Nephron (organoid): ENCODE data around the gene MANF.

Source experiments
- H3K27ac Mint-ChIP-seq, 3 experiments: 2 replicates each; pipeline ENCODE4 v1.8.0; 2020; ENCODE audit warnings: mixed read lengths in 3 of 3, mild to moderate bottlenecking in 2 of 3, moderate library complexity in 1 of 3
- H3K27me3 Mint-ChIP-seq: 2 replicates; pipeline ENCODE4 v1.8.0; 2021; ENCODE audit warnings: low read depth, mild to moderate bottlenecking, moderate library complexity, mixed read lengths
- H3K36me3 Mint-ChIP-seq: 2 replicates; pipeline ENCODE4 v1.8.0; 2020; ENCODE audit warnings: low read depth, mixed read lengths
- H3K4me1 Mint-ChIP-seq: 2 replicates; pipeline ENCODE4 v1.8.0; 2020; ENCODE audit warnings: mixed read lengths
- H3K4me3 Mint-ChIP-seq, 3 experiments: 2 replicates each; pipeline ENCODE4 v1.8.0; 2020; ENCODE audit warnings: mild to moderate bottlenecking in 3 of 3, mixed read lengths in 3 of 3, moderate library complexity in 2 of 3
- H3K9me3 Mint-ChIP-seq: 2 replicates; pipeline ENCODE4 v1.8.0; 2020; ENCODE audit warnings: mixed read lengths
- TF ChIP-seq, protein P1 (sequence below), 3 experiments: fragments of 200-600 bp; sonication (generic); IDR thresholded peaks; one replicate each; pipeline ENCODE4 v1.5.0; 2021; ENCODE audit warnings: antibody characterized with exemption in 3 of 3; ENCODE audit not compliant: unreplicated experiment in 3 of 3

MANF gene

DNA sequence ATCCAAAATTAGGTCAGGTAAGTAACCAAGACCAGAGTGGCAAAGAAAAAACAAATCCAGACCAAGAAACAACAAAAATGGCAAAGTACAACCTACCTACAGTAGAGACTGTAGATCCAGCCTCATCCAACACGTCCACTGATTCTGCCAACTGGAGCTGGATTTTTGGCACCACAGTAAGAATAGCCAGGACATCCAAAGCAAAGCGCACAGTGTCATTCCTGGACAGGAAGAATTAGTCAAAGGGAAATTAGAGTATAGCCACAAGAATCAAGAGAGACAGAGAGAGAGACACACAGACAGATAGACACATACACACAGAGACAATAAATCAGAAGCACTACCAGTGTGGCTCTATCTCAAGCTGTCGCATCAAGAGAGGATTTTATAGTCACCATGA is 37.1 kb downstream of the MANF start:
- H3K36me3 Mint-ChIP-seq: peaks cover 27% of the 10 kb centered on the region
- H3K27ac Mint-ChIP-seq: no peak overlapping the region
- TF ChIP-seq, protein P1, sequence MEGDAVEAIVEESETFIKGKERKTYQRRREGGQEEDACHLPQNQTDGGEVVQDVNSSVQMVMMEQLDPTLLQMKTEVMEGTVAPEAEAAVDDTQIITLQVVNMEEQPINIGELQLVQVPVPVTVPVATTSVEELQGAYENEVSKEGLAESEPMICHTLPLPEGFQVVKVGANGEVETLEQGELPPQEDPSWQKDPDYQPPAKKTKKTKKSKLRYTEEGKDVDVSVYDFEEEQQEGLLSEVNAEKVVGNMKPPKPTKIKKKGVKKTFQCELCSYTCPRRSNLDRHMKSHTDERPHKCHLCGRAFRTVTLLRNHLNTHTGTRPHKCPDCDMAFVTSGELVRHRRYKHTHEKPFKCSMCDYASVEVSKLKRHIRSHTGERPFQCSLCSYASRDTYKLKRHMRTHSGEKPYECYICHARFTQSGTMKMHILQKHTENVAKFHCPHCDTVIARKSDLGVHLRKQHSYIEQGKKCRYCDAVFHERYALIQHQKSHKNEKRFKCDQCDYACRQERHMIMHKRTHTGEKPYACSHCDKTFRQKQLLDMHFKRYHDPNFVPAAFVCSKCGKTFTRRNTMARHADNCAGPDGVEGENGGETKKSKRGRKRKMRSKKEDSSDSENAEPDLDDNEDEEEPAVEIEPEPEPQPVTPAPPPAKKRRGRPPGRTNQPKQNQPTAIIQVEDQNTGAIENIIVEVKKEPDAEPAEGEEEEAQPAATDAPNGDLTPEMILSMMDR (IDR thresholded peaks at IDR 0.05; ENCODE audit: unreplicated experiment in 3 of 3): no peak
- H3K9me3 Mint-ChIP-seq: no peaks in the 10 kb centered on the region
- no peak overlapping the region for H3K4me3 Mint-ChIP-seq
- H3K4me1 Mint-ChIP-seq: no peaks in the 10 kb centered on the region
- no peaks in the 10 kb centered on the region for H3K27me3 Mint-ChIP-seq

DNA sequence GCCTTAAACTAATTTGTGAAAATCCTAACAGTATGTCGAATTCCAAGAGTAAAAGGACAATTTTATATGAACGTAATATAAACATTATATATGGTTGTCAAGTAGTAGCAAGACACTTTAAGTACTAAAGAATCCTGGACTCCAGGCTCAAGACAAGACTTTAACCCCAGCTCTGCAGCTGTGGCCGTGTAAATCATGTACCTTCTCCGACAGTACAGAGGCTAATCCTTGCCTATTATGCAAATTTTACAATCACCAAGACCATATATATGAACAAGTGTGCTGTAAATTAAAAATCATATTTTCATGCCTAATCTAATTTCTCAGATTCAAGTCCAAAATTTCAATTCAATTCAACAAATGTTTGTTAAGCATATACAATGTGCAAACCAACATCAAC is 41.8 kb downstream of the MANF start:
- Mint-ChIP-seq H3K27me3 (no peaks in the 10 kb centered on the region), H3K9me3 (no peaks in the 10 kb centered on the region), H3K27ac (peak overlapping the region in 1 of 3 experiments; percentile 74), H3K36me3 (peaks cover 29% of the 10 kb centered on the region), H3K4me3 (no peak overlapping the region), H3K4me1 (no peaks in the 10 kb centered on the region)
- TF ChIP-seq, protein P1 (IDR thresholded peaks at IDR 0.05; ENCODE audit: unreplicated experiment in 3 of 3): no peak

DNA sequence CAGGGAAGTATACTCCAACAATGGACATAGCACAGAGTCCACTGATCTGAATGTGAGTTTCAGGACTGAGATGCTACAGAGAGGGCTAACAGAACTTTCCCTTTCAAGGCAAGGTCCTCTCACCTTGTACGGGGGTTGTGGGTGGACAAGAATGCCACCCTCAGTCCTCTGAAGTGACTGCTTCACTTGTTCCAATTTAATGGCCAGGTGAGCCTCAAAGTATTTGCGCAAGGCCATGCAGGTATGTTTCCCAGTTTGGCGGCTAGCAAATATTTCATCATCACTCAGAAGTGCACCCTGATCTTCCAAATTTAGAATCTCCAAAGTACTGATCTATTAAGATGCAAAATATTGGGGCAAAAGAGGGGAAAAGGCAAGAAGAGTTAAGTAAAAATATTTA is 44.0 kb downstream of the MANF start:
- no peaks in the 10 kb centered on the region for H3K9me3 Mint-ChIP-seq
- peaks cover 30% of the 10 kb centered on the region for H3K36me3 Mint-ChIP-seq
- H3K27me3 Mint-ChIP-seq: no peaks in the 10 kb centered on the region
- H3K4me1 Mint-ChIP-seq: no peaks in the 10 kb centered on the region
- H3K4me3 Mint-ChIP-seq: no peak overlapping the region
- no peak overlapping the region for H3K27ac Mint-ChIP-seq
- TF ChIP-seq, protein P1 (IDR thresholded peaks at IDR 0.05; ENCODE audit: unreplicated experiment in 3 of 3): no peak

DNA sequence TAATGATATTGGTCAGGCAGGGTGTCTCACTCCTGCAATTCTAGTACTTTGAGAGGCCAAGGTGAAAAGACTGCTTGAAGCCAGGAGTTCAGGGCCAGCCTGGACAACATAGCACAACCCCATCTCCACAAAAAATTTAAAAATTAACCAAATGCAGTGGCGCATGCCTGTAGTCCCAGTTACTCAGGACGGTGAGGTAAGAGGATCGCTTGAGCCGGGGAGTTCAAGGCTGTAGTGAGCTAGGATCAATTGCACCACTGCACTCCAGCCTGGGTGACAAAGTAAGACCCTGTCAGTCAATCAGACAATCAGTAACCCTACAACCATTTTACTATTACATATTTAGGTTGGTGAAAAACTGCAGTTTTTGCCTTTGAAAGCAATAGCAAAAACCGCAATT is 49.0 kb downstream of the MANF start:
- Mint-ChIP-seq H3K4me3 (no peak overlapping the region), H3K4me1 (no peaks in the 10 kb centered on the region), H3K27me3 (no peaks in the 10 kb centered on the region), H3K9me3 (no peaks in the 10 kb centered on the region), H3K36me3 (peaks cover 30% of the 10 kb centered on the region), H3K27ac (no peak overlapping the region)
- TF ChIP-seq, protein P1 (IDR thresholded peaks at IDR 0.05; ENCODE audit: unreplicated experiment in 3 of 3): no peak

DNA sequence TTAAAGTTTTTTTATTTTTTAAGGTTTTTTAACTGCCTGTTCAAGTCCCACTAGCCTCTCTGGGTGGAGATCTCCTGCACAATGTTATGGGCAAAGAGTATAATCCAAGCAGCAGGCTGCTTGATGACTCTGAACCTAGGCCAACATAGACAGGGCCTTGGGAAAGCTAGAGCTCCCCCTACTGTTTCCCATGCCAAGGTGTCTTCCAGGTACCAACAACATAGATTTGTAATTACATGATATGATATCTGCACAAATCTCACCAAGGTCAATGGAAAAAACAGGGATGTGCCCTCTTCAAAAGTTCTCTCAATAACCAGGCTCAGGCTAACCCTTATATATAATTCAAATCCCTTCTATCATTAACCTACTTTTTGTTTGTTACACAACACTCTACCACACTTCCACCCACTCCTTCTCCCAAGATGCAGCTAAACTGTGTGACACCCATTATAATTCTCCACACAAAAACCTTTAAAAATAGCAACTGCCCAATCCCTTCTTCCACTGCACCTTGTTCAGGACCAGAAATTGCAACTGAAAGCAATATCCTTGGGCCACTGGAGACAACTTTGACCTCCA is 49.7 kb downstream of the MANF start:
- TF ChIP-seq, protein P1 (IDR thresholded peaks at IDR 0.05; ENCODE audit: unreplicated experiment in 3 of 3): peak; percentile 43 to 58 (median 54)
- no peak overlapping the region for H3K4me3 Mint-ChIP-seq
- H3K36me3 Mint-ChIP-seq: peaks cover 27% of the 10 kb centered on the region
- H3K4me1 Mint-ChIP-seq: no peaks in the 10 kb centered on the region
- no peaks in the 10 kb centered on the region for H3K9me3 Mint-ChIP-seq
- H3K27me3 Mint-ChIP-seq: no peaks in the 10 kb centered on the region
- H3K27ac Mint-ChIP-seq: no peak overlapping the region

DNA sequence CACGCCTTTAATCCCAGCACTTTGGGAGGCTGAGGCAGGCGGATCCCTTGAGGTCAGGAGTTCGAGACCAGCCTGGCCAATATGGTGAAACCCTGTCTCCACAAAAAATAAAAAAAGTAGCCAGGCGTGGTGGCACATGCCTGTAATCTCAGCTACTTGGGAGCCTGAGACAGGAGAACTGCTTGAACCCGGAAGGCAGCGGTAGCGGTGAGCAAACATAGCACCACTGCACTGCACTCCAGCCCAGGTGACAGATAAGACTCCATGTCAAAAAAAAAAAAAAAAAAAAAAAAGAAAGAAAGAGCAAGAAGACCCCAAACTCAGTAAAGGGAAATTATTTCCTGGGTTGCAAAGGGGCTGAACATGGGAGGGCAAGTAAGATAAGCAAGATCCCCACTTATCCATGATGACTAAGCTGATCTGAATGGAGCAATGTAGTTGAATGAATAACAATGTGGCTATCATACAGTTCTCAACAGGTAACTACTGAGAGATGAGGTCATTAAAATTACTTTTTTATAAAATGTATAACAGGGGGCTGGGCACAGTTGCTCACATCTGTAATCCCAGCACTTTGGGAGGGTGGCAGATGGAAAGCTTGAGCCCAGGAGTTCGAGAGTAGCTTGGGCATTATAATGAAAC is 52.0 kb downstream of the MANF start:
- Mint-ChIP-seq H3K9me3 (no peaks in the 10 kb centered on the region), H3K36me3 (peaks cover 38% of the 10 kb centered on the region), H3K4me1 (no peaks in the 10 kb centered on the region), H3K27ac (no peak overlapping the region), H3K27me3 (no peaks in the 10 kb centered on the region), H3K4me3 (no peak overlapping the region)
- TF ChIP-seq, protein P1 (IDR thresholded peaks at IDR 0.05; ENCODE audit: unreplicated experiment in 3 of 3): no peak
